Progenitor cell of endocrine pancreas (in vitro differentiated cells): ENCODE results near the gene MSN. TPM values are rescaled to one million over a fixed set of nuclear protein-coding genes. Genes with fewer than 3 reads are reported as not detected.

Experiments
- DNase-seq: peaks from one replicate; pipeline ENCODE4 v3.0.0; 2021; ENCODE audit warnings: low spot score; ENCODE audit not compliant: unreplicated experiment
- H3K27ac Mint-ChIP-seq: 2 replicates; pipeline ENCODE4 v1.8.0; 2021; ENCODE audit warnings: mild to moderate bottlenecking, moderate library complexity, mixed read lengths
- H3K27me3 Mint-ChIP-seq: 2 replicates; pipeline ENCODE4 v1.8.0; 2021; ENCODE audit warnings: mixed read lengths
- H3K36me3 Mint-ChIP-seq: 2 replicates; pipeline ENCODE4 v1.8.0; 2022; ENCODE audit warnings: mixed read lengths; ENCODE audit not compliant: insufficient read depth
- H3K4me1 Mint-ChIP-seq: 2 replicates; pipeline ENCODE4 v1.8.0; 2021; ENCODE audit warnings: low read depth, mixed read lengths
- H3K4me3 Mint-ChIP-seq: 2 replicates; pipeline ENCODE4 v1.8.0; 2021; ENCODE audit warnings: low read depth, mild to moderate bottlenecking, moderate library complexity, mixed read lengths
- H3K9me3 Mint-ChIP-seq: 2 replicates; pipeline ENCODE4 v1.8.0; 2021; ENCODE audit warnings: low read depth, mixed read lengths
- total RNA-seq: library from RNA; stranded (reverse); gene quantifications from 2 replicates; pipeline ENCODE4 v1.2.1, GENCODE V29; 2021
- TF ChIP-seq, protein P1 (sequence below): fragments of 200-600 bp; sonication (generic); IDR thresholded peaks from one replicate; pipeline ENCODE4 v1.5.0; 2021; ENCODE audit warnings: antibody characterized with exemption, mild to moderate bottlenecking; ENCODE audit not compliant: unreplicated experiment

MSN gene
- total RNA-seq, 1 donor from 2014 or later: 28.8 TPM

DNA sequence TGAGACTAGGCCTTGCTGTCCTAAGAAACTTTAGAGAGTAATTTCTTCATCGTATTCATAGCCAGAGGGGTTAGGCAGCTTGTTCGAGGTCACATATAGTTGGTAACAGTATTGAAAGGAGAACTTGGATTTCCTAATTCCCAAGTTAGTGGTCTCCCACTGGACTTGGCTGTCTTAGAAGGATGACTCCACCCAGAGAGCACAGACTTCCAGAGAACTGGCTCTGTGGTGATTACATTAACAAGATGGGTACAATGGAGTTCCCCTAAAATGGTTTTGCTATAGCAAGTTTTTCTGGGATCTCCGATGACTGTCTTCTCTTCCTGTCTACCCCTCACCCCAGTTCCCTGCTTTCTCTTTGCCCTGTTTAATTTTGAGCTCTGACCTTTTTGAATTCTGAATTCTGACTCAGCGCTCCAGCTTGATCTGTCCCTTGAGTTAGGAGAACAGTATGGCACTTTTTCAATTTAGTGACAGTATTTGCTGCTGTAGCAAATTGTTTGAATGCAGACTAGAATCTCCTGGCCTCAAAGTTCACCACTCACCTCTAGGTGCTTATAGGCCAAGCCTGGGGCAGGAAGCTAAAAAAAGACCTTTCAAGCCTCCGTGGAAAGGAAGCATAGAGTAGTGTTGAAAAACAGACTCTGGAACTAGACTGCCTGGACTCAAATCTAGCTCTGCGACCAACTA, 6.9 kb downstream of the MSN start:
- DNase-seq: no peak
- H3K36me3 Mint-ChIP-seq: no peaks in the 10 kb centered on the region
- peaks cover 21% of the 10 kb centered on the region for H3K9me3 Mint-ChIP-seq
- no peak overlapping the region for H3K4me3 Mint-ChIP-seq
- H3K4me1 Mint-ChIP-seq: peaks cover 3% of the 10 kb centered on the region
- H3K27me3 Mint-ChIP-seq: no peaks in the 10 kb centered on the region
- TF ChIP-seq, protein P1, sequence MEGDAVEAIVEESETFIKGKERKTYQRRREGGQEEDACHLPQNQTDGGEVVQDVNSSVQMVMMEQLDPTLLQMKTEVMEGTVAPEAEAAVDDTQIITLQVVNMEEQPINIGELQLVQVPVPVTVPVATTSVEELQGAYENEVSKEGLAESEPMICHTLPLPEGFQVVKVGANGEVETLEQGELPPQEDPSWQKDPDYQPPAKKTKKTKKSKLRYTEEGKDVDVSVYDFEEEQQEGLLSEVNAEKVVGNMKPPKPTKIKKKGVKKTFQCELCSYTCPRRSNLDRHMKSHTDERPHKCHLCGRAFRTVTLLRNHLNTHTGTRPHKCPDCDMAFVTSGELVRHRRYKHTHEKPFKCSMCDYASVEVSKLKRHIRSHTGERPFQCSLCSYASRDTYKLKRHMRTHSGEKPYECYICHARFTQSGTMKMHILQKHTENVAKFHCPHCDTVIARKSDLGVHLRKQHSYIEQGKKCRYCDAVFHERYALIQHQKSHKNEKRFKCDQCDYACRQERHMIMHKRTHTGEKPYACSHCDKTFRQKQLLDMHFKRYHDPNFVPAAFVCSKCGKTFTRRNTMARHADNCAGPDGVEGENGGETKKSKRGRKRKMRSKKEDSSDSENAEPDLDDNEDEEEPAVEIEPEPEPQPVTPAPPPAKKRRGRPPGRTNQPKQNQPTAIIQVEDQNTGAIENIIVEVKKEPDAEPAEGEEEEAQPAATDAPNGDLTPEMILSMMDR: no peak
- H3K27ac Mint-ChIP-seq: no peak overlapping the region

DNA sequence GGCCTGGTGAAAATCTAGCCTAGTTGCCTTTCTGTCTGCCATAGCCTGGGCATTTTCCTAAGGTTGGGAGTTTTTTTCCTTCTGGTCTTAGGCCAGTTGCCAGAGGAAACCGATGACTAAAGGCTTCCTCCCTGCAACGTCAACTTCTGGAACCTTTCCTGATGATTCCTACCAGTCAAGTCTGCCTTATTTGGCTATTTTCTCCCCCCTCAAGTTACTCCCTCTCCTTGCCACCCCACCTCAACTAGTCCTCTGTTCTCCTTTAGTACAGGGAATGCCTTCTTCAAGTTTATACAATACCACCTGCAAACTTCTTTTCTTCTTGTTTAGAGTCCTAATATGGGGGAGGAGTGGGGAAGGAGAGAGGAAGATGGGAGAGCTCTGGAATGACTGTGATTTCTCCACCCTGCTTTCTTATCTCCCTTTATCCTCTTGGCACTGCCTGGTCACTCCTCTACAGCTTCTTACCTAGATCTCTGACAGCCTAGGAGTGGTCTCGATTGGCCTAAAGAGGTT, 10.6 kb downstream of the MSN start:
- no peak overlapping the region for H3K27ac Mint-ChIP-seq
- no peaks in the 10 kb centered on the region for H3K4me1 Mint-ChIP-seq
- no peak overlapping the region for H3K4me3 Mint-ChIP-seq

DNA sequence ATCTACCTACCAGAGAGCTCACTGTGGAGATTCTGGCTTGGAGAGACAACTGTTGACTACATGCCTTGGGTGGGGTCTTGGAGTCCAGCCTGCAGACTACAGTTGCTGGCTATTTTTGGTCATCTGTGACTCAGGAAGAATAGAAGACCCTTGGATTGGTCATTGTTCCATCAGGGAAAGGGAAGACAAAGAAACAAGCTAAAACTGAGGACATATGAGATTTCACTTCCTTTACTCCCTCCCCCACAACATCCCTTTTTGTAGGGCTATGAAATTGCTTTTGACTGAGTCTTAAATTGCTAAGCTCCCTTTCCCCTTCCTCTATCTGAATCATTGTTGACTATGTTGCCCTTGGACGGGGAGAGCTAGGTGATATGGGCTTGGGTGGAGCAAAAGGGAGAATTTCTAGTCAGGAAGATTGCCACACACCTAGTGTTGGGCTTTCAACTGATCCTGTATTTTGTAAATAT, 11.7 kb downstream of the MSN start:
- Mint-ChIP-seq H3K9me3 (peaks cover 8% of the 10 kb centered on the region), H3K27ac (no peak overlapping the region), H3K36me3 (no peaks in the 10 kb centered on the region), H3K27me3 (no peaks in the 10 kb centered on the region), H3K4me1 (no peaks in the 10 kb centered on the region), H3K4me3 (no peak overlapping the region)
- no peak for DNase-seq
- TF ChIP-seq, protein P1: no peak

More for the DNA sequence above, 10.6 kb downstream of the MSN start:
- Mint-ChIP-seq H3K27me3 (no peaks in the 10 kb centered on the region), H3K36me3 (no peaks in the 10 kb centered on the region), H3K9me3 (peaks cover 11% of the 10 kb centered on the region)
- no peak for DNase-seq
- TF ChIP-seq, protein P1: no peak

DNA sequence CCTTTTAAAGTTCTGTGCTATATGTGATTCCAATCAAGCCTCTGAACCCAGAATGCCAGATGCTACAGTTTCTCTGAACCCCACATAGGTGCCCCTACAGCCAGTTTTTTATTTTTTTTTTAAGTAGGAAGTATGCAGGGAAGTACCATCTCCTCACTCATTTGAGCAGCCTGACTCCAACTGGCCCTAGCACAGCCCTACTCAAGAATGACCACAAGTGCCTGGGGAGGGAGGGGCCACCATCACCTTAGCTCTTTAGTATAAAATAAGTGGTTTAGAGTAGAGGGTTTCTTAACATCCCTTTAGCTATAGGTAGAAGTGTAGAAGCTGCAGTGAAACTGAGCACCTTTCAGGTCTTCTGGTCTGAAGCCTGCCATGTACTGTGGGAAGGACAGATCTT, 14.4 kb downstream of the MSN start:
- no peak overlapping the region for H3K27ac Mint-ChIP-seq
- no peaks in the 10 kb centered on the region for H3K27me3 Mint-ChIP-seq
- peaks cover 5% of the 10 kb centered on the region for H3K9me3 Mint-ChIP-seq
- DNase-seq: no peak
- H3K4me3 Mint-ChIP-seq: no peak overlapping the region
- TF ChIP-seq, protein P1: no peak
- H3K36me3 Mint-ChIP-seq: no peaks in the 10 kb centered on the region
- no peaks in the 10 kb centered on the region for H3K4me1 Mint-ChIP-seq

DNA sequence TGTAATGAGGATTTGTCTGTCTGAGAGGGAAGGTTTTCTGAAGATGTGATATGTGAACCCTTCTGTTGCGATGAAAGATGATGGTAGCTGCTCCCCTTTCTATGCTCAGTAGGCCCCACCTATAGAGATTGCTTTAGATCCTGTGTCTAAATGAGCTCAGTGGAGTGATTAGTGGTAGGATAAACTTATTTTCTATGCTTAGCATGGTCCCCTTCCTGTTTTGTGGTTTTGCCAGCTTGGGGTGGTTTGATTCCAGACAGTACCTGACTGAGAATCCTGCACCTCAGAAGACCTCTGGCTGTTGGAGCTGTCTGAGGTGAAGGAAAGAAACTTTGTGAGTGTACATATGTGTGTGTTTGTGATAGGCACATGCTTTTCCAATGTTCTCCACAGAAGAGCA, 17.7 kb downstream of the MSN start:
- H3K27me3 Mint-ChIP-seq: no peaks in the 10 kb centered on the region
- TF ChIP-seq, protein P1: no peak

More for the DNA sequence above, 17.7 kb downstream of the MSN start:
- peaks cover 3% of the 10 kb centered on the region for H3K4me1 Mint-ChIP-seq
- DNase-seq: no peak
- H3K27ac Mint-ChIP-seq: no peak overlapping the region
- peaks cover 8% of the 10 kb centered on the region for H3K9me3 Mint-ChIP-seq
- H3K36me3 Mint-ChIP-seq: no peaks in the 10 kb centered on the region
- no peak overlapping the region for H3K4me3 Mint-ChIP-seq
